Heart left ventricle (tissue), 13 donors: ENCODE data around the gene LIPE.

Source experiments
- CTCF ChIP-seq, 12 donors: fragments of 200-600 bp; sonication (generic) in 4 of 12; IDR thresholded peaks; one replicate each; pipeline versions ENCODE4 v1.5.0 to v1.8.0; 2018 to 2022; ENCODE audit warnings: antibody characterized with exemption in 12 of 12, mild to moderate bottlenecking in 5 of 12
- POLR2A ChIP-seq, 2 donors: fragments of 450-650 bp; IDR thresholded peaks; one replicate each; pipeline ENCODE4 v1.6.1; 2017; ENCODE audit warnings: antibody characterized with exemption in 2 of 2, mild to moderate bottlenecking in 2 of 2, moderate library complexity in 2 of 2
- donor health status: ischemic (EF 13 %, LVEDD 7.1; RV severe dilation, severe dysfunction).
- donor health status: DM: no; HTN: yes; CAD: no.
- donor health status: DM: no; HTN: no; CAD: no.
- donor health status: ischemic (EF 25% LVEDD 6.9; RV normal size, moderate dysfunction).
- donor health status: ischemic (EF 25% LVEDD 5.7; RV mildly dilated, moderate dysfunction).
- donor health status: ischemic (EF 35%, LVEDD 5.7; RV mildly dilated, moderate dysfunction).
- donor health status: nonischemic (EF 11% LVEDD 7.7; RV severe dilation, severe dysfunction).
- donor health status: DM: yes; HTN: yes; CAD: no.
- donor health status: PGD.
- donor health status: ischemic (EF 29% LVEDD 5.4; RV normal size, mild dysfunction).
- donor health status: nonischemic (EF 23%, LVEDD 6.1; RV moderate dilation, normal function).

- TF ChIP-seq CTCF (IDR thresholded peaks at IDR 0.05): peak; percentile 34 to 66 (median 55)
- no peak for TF ChIP-seq POLR2A (IDR thresholded peaks at IDR 0.05)
Observed at GRCh38 chr19:42420055-42420544, 7.1 kb downstream of the LIPE start.
